ENCODE measurements around the gene CNEP1R1.
A peak's percentile ranks its signal among the peaks of the same experiment; 100 is the strongest.

CNEP1R1 gene

GRCh38 chr16:50040710-50041109 lies 15.7 kb downstream of the CNEP1R1 start:
- in situ Hi-C loops (cut with HindIII; ENCODE audit: low sequenced_read_pairs): no loop called here

GRCh38 chr16:50043358-50043757 lies 18.3 kb downstream of the CNEP1R1 start:
- in situ Hi-C loops (cut with HindIII; ENCODE audit: low sequenced_read_pairs): no loop called here
- no peak for TF ChIP-seq CTCF (IDR thresholded peaks at IDR 0.05; ENCODE audit: low read depth, low read length, missing control alignments)
- no peak overlapping the region for H3K4me3 ChIP-seq (ENCODE audit: low read depth, low read length)
- DNase-seq (ENCODE audit: low read depth): no peak

More at GRCh38 chr16:50040710-50041109, 15.7 kb downstream of the CNEP1R1 start:
- no peak for DNase-seq (ENCODE audit: low read depth)
- TF ChIP-seq CTCF (IDR thresholded peaks at IDR 0.05; ENCODE audit: low read depth, low read length, missing control alignments): no peak
- H3K4me3 ChIP-seq (ENCODE audit: low read depth, low read length): no peak overlapping the region

- no peak for TF ChIP-seq CTCF (IDR thresholded peaks at IDR 0.05; ENCODE audit: low read depth, low read length, missing control alignments)
- in situ Hi-C loops (cut with HindIII; ENCODE audit: low sequenced_read_pairs): no loop called here
- no peak for DNase-seq (ENCODE audit: low read depth)
- no peak overlapping the region for H3K4me3 ChIP-seq (ENCODE audit: low read depth, low read length)
These were observed 20.4 kb downstream of the CNEP1R1 start for GRCh38 chr16:50045412-50045811.

GRCh38 chr16:50046853-50047252 lies 21.8 kb downstream of the CNEP1R1 start:
- DNase-seq (ENCODE audit: low read depth): no peak
- in situ Hi-C loops (cut with HindIII; ENCODE audit: low sequenced_read_pairs): no loop called here
- no peak overlapping the region for H3K4me3 ChIP-seq (ENCODE audit: low read depth, low read length)
- TF ChIP-seq CTCF (IDR thresholded peaks at IDR 0.05; ENCODE audit: low read depth, low read length, missing control alignments): no peak

- in situ Hi-C loops (cut with HindIII; ENCODE audit: low sequenced_read_pairs): no loop called here
- DNase-seq (ENCODE audit: low read depth): no peak
- no peak overlapping the region for H3K4me3 ChIP-seq (ENCODE audit: low read depth, low read length)
- no peak for TF ChIP-seq CTCF (IDR thresholded peaks at IDR 0.05; ENCODE audit: low read depth, low read length, missing control alignments)
These were observed 22.8 kb downstream of the CNEP1R1 start for GRCh38 chr16:50047864-50048263.

GRCh38 chr16:50050802-50051201 lies 25.8 kb downstream of the CNEP1R1 start:
- TF ChIP-seq CTCF (IDR thresholded peaks at IDR 0.05; ENCODE audit: low read depth, low read length, missing control alignments): no peak
- in situ Hi-C loops (cut with HindIII; ENCODE audit: low sequenced_read_pairs): no loop called here
- H3K4me3 ChIP-seq (ENCODE audit: low read depth, low read length): no peak overlapping the region
- DNase-seq (ENCODE audit: low read depth): peak; percentile 8

- no peak for DNase-seq (ENCODE audit: low read depth)
- no peak for TF ChIP-seq CTCF (IDR thresholded peaks at IDR 0.05; ENCODE audit: low read depth, low read length, missing control alignments)
- in situ Hi-C loops (cut with HindIII; ENCODE audit: low sequenced_read_pairs): no loop called here
- H3K4me3 ChIP-seq (ENCODE audit: low read depth, low read length): no peak overlapping the region
These were observed 31.2 kb downstream of the CNEP1R1 start for GRCh38 chr16:50056226-50056625.

Data from astrocyte of the cerebellum (primary cell).